Melanocyte of skin (primary cell): ENCODE measurements around the gene F8A1. TPM values are rescaled to one million over a fixed set of nuclear protein-coding genes. Genes with fewer than 3 reads are reported as not detected.

Experiments used
- small RNA-seq, 2 donors: library from RNA; depleted of rRNA; stranded (forward); fragments of <200 nt; gene quantifications; one replicate each; pipeline ENCODE3, GENCODE V24; 2012
- total RNA-seq, 2 donors: library from RNA; depleted of rRNA; stranded (reverse); fragments of >200 nt; gene quantifications; 2 replicates each; pipeline ENCODE4 v1.2.3, GENCODE V29; 2012

The F8A1 gene
- 1 to 10 TPM; 4.7 to 5.5 TPM for total RNA-seq

GRCh38 chrX:154886069-154886788, at the start of gene F8A1:
Gene F8A1, plus strand, starts transcription at chrX:154886355. Its CDS starts 20 bp downstream, at chrX:154886375.

Small RNAs within 50 kb of the gene (small RNA-seq; reads per million reads assigned to genes)
- gene MIR1184-1: 0 reads per million in 2 donors

Other genes starting within 250 kb of the F8A1 start
- gene CTAG2, start 232.8 kb upstream of the F8A1 start, total RNA-seq: not detected
- gene GAB3, start 135.3 kb upstream of the F8A1 start, total RNA-seq: 10 to 100 TPM in 1 of 2 donors, under 1 TPM in 1; 0.33 to 10.7 TPM
- 10 to 100 TPM; 26.8 to 78.9 TPM for gene DKC1, start 123.5 kb upstream of the F8A1 start, total RNA-seq
- 10 to 100 TPM; 20.0 to 22.0 TPM for gene MPP1, start 80.9 kb upstream of the F8A1 start, total RNA-seq
- gene SMIM9, start 51.7 kb upstream of the F8A1 start, total RNA-seq: not detected
- gene F8, start 136.4 kb downstream of the F8A1 start, total RNA-seq: 1 to 10 TPM; 1.3 to 4.8 TPM
- gene FUNDC2, start 140.5 kb downstream of the F8A1 start, total RNA-seq: 10 to 100 TPM; 25.1 to 31.6 TPM
- 10 to 100 TPM in 1 of 2 donors, 1 to 10 TPM in 1; 9.6 to 10.3 TPM for gene CMC4, start 184.8 kb downstream of the F8A1 start, total RNA-seq
- gene MTCP1, start 184.8 kb downstream of the F8A1 start, total RNA-seq: 1 to 10 TPM; 1.7 to 9.7 TPM
- gene BRCC3, start 185.2 kb downstream of the F8A1 start, total RNA-seq: 10 to 100 TPM in 1 of 2 donors, 1 to 10 TPM in 1; 9.3 to 11.7 TPM